Parathyroid adenoma (tissue), 2 donors: ENCODE measurements around the gene NGB.

Experiments
- H2AFZ ChIP-seq: fragments of 300-600 bp; sonication (generic); one replicate; pipeline ENCODE4 v1.7.0; 2017; ENCODE audit warnings: antibody characterized with exemption, mild to moderate bottlenecking
- H3K27ac ChIP-seq: fragments of 300-600 bp; sonication (generic); one replicate; pipeline ENCODE4 v1.7.0; 2017
- H3K27me3 ChIP-seq: fragments of 300-600 bp; sonication (generic); one replicate; pipeline ENCODE4 v1.7.0; 2017; ENCODE audit warnings: low read length; ENCODE audit not compliant: control insufficient read depth, insufficient read depth
- H3K36me3 ChIP-seq: fragments of 300-600 bp; sonication (generic); one replicate; pipeline ENCODE4 v1.7.0; 2017; ENCODE audit warnings: low read length; ENCODE audit not compliant: control insufficient read depth, insufficient read depth
- H3K4me1 ChIP-seq: fragments of 300-600 bp; sonication (generic); one replicate; pipeline ENCODE4 v1.7.0; 2017; ENCODE audit warnings: control low read depth
- H3K4me2 ChIP-seq: fragments of 300-600 bp; sonication (generic); one replicate; pipeline ENCODE4 v1.7.0; 2017; ENCODE audit warnings: low read length
- H3K4me3 ChIP-seq: fragments of 300-600 bp; sonication (generic); one replicate; pipeline ENCODE4 v1.7.0; 2017; ENCODE audit warnings: low read depth, low read length
- H3K79me2 ChIP-seq: fragments of 300-600 bp; sonication (generic); one replicate; pipeline ENCODE4 v1.7.0; 2017; ENCODE audit warnings: control low read depth
- H3K9ac ChIP-seq: fragments of 300-600 bp; sonication (generic); one replicate; pipeline ENCODE4 v1.7.0; 2017; ENCODE audit warnings: mild to moderate bottlenecking
- H3K9me3 ChIP-seq: fragments of 300-600 bp; sonication (generic); one replicate; pipeline ENCODE4 v1.7.0; 2017; ENCODE audit warnings: low read length; ENCODE audit not compliant: control insufficient read depth
- TF ChIP-seq, protein P1 (sequence below): fragments of 300-600 bp; sonication (generic); IDR thresholded peaks from one replicate; pipeline ENCODE4 v1.7.0; 2017; ENCODE audit warnings: antibody characterized with exemption, mild to moderate bottlenecking
- donor health status: primary hyperparathyroidism.

NGB gene

DNA sequence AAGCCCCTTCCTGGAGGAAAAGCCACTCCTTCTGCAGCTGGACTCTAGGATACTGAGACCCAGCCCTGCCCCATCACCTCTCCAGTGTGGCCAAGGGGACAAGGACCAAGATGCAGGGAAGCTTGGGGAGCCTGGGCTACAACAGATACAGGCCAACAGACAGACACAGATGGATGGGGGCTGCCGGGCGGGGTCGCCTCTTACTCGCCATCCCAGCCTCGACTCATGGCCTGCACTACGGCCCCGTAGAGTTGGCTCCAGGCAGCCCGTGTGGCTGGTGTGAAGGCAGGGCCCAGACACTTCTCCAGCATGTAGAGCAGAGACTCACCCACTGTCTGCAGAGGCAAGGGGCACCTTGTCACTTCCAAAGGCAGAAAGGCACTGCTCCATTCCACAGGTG lies 4.7 kb downstream of the NGB start:
- no peak overlapping the region for H3K27ac ChIP-seq
- no peaks in the 10 kb centered on the region for H3K9me3 ChIP-seq
- H3K4me3 ChIP-seq, result no peak overlapping the region
- no peaks in the 10 kb centered on the region for H3K79me2 ChIP-seq
- no peak overlapping the region for H3K4me2 ChIP-seq
- no peaks in the 10 kb centered on the region for H3K36me3 ChIP-seq
- TF ChIP-seq, protein P1, sequence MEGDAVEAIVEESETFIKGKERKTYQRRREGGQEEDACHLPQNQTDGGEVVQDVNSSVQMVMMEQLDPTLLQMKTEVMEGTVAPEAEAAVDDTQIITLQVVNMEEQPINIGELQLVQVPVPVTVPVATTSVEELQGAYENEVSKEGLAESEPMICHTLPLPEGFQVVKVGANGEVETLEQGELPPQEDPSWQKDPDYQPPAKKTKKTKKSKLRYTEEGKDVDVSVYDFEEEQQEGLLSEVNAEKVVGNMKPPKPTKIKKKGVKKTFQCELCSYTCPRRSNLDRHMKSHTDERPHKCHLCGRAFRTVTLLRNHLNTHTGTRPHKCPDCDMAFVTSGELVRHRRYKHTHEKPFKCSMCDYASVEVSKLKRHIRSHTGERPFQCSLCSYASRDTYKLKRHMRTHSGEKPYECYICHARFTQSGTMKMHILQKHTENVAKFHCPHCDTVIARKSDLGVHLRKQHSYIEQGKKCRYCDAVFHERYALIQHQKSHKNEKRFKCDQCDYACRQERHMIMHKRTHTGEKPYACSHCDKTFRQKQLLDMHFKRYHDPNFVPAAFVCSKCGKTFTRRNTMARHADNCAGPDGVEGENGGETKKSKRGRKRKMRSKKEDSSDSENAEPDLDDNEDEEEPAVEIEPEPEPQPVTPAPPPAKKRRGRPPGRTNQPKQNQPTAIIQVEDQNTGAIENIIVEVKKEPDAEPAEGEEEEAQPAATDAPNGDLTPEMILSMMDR, result no peak
- H3K9ac ChIP-seq, result no peak overlapping the region
- no peaks in the 10 kb centered on the region for H3K4me1 ChIP-seq
- no peak overlapping the region for H2AFZ ChIP-seq
- H3K27me3 ChIP-seq, result no peaks in the 10 kb centered on the region

DNA sequence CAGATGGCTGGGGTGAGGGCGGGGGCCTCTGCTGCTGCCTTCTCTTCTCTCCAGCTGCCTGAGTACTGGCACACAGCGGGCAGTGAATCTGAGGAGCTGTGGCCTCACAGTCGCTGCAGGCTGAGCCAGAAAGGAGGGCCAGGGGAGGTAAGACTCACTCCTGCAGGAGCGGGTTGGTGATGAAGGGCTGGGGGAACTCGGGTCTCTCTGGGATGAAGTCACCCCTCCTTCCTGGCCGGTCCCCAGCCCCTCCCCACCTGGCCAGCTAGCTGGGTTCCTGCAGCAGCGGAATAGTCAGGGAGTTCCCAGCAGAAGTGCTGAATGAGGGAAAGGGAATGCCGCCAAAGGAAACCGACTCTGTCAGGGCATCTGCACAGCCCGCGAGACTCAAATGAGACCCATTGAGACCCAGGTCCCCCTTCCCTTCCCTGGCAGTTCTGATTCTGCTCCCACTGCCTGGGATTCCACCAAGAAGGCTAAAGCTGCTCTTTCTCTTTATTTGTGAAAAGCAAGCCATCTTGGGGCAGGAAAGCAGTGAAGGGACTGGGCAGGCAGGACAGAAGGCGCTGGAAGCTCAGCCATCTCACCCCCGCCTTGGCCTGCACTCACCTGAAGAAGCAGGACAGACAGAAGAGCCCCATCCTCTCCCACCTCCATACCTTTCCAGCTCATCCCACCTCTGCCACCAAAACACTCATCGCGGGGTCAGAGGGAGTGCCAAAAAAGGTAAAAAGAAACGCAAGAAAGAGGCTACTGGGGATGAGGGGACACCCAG lies 5.3 kb downstream of the NGB start:
- H3K36me3 ChIP-seq, result no peaks in the 10 kb centered on the region
- no peaks in the 10 kb centered on the region for H3K4me1 ChIP-seq
- no peak overlapping the region for H3K4me3 ChIP-seq
- no peaks in the 10 kb centered on the region for H3K79me2 ChIP-seq
- no peak overlapping the region for H3K4me2 ChIP-seq
- TF ChIP-seq, protein P1, result no peak
- no peak overlapping the region for H3K27ac ChIP-seq
- no peak overlapping the region for H2AFZ ChIP-seq
- H3K9me3 ChIP-seq, result no peaks in the 10 kb centered on the region
- H3K27me3 ChIP-seq, result no peaks in the 10 kb centered on the region
- H3K9ac ChIP-seq, result no peak overlapping the region

DNA sequence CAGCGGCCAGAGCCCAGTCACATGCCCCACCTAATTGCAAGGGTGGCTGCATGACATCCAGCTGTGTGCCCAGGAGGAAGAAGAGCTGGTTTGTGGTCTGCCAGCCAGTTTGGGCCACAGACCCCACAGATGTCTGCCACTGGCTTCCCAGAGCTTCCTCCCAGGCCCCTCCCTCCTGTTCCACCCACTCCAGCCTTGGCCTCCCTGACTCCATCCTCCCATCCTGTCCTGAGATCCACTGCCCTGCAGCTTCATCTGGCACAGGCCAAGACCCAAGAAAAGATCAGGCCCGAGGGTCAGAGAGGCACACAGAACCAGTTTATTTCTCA lies 5.9 kb downstream of the NGB start:
- H3K27ac ChIP-seq, result no peak overlapping the region
- H3K9me3 ChIP-seq, result no peaks in the 10 kb centered on the region
- H3K4me2 ChIP-seq, result no peak overlapping the region
- no peak overlapping the region for H2AFZ ChIP-seq
- no peak overlapping the region for H3K4me3 ChIP-seq
- TF ChIP-seq, protein P1, result no peak
- H3K9ac ChIP-seq, result no peak overlapping the region
- H3K27me3 ChIP-seq, result no peaks in the 10 kb centered on the region
- peaks cover 2% of the 10 kb centered on the region for H3K4me1 ChIP-seq
- H3K79me2 ChIP-seq, result no peaks in the 10 kb centered on the region
- H3K36me3 ChIP-seq, result no peaks in the 10 kb centered on the region

DNA sequence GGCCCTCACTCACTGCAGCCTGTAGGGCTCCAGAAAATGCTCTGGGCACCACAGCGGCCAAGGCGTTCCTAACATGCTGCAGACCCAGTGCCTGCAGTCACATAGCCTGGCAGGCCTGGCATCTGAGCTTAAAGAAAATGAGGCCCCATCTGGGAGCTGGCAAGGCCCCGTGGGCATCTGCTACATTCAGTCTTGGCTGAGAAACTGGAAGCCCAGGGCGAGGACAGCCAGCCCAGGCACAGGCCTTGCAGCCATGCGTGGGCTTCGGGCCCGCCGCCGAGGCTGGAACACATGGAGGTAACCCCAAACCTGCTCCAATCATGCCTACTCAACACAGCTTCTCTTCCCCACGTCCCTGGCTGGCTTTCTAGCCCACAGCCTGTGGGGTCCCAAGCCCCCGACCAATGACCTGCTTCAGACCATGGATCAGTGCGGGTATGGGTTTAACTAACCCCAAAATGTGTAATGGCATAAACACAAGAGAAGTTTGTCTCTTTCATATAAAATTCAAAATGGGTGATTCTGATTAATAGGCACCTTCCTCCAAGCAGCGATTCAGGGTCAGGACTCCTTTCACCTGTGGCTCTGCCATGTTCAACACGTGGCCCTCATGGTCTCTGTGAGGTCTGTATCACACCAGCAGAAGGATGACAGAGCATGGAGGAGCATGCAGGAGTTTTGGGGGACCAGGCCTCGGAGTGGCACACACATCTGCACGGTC lies 6.4 kb downstream of the NGB start:
- Histone ChIP-seq H3K9me3 (no peaks in the 10 kb centered on the region), H3K27me3 (no peaks in the 10 kb centered on the region), H3K27ac (no peak overlapping the region), H3K4me2 (no peak overlapping the region), H3K4me1 (peaks cover 2% of the 10 kb centered on the region), H3K36me3 (no peaks in the 10 kb centered on the region), H3K4me3 (no peak overlapping the region), H3K9ac (no peak overlapping the region), H3K79me2 (no peaks in the 10 kb centered on the region), H2AFZ (no peak overlapping the region)
- TF ChIP-seq, protein P1, result no peak

DNA sequence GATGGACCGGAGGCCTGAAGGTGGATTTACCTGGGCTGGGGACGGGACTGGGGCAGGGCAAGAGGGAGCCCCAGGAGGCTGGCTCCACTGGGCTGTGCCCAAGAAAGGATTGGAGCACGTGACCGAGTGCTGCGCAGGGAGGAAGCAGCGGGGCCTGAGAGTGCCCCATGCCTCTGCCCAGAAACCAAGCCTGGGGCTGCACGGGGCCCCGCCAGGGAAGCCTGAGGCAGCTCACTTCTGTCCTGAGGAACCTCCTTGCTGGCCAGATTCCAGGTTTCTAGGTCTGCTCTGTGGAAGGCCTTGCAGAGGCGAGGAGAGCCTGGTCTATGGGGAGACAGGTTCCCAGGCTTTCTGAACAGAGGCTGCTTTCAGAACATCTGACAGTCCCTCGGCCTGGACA lies 10.4 kb downstream of the NGB start:
- Histone ChIP-seq H3K9me3 (no peaks in the 10 kb centered on the region), H3K4me2 (no peak overlapping the region), H3K79me2 (no peaks in the 10 kb centered on the region), H3K36me3 (no peaks in the 10 kb centered on the region), H3K27me3 (no peaks in the 10 kb centered on the region), H2AFZ (peak overlapping the region; percentile 45), H3K27ac (no peak overlapping the region), H3K4me3 (no peak overlapping the region), H3K4me1 (peaks cover 2% of the 10 kb centered on the region), H3K9ac (no peak overlapping the region)
- TF ChIP-seq, protein P1, result no peak
